A673 (cell line): ENCODE measurements around the gene EIF3D.

Experiments used
- CTCF ChIP-seq: fragments of 300-800, 200-600 bp; sonication (generic); conservative IDR thresholded peaks from 2 replicates; pipeline ENCODE4 v1.5.1; 2017; ENCODE audit warnings: low read depth, mild to moderate bottlenecking, antibody characterized with exemption, low read length, moderate library complexity, mixed read lengths
- EZH2 ChIP-seq: fragments of 200-600 bp; sonication (generic); IDR thresholded peaks from 2 replicates; pipeline ENCODE4 v1.6.1; 2017; ENCODE audit warnings: borderline replicate concordance, low read depth, mild to moderate bottlenecking, mixed read lengths, antibody characterized with exemption, low read length; ENCODE audit not compliant: poor library complexity, severe bottlenecking

- TF ChIP-seq CTCF, result no peak
- TF ChIP-seq EZH2, result no peak
Observed at GRCh38 chr22:36481393-36482168, 47.4 kb downstream of the EIF3D start, which contains the start of gene TXN2.
